Measurements from ENCODE around the gene NOTCH1. TPM values are rescaled to one million over a fixed set of nuclear protein-coding genes. Genes with fewer than 3 reads are reported as not detected.

The NOTCH1 gene
- total and polyA plus RNA-seq, 2 of the 13 experiments (the other 11 are each of a cell fraction or from before 2014, with no cell fraction given) = 0.09 to 0.35 TPM

- H3K27me3 ChIP-seq (ENCODE audit: control insufficient read depth in 1 of 2, insufficient read depth in 2 of 2, low read length in 2 of 2) = peaks cover 13 to 50% of the 10 kb centered on the region in 2 experiments
- no TSS peak for BruUV-seq (replicated peaks)
- H3K9ac ChIP-seq (ENCODE audit: insufficient read depth, low read depth, low read length) = no peak overlapping the region
- H3K79me2 ChIP-seq (ENCODE audit: insufficient read depth, low read length) = no peaks in the 10 kb centered on the region
- H3K4me3 ChIP-seq (replicated peaks in 1 of 3; ENCODE audit: insufficient read depth in 1 of 3, low read depth in 2 of 3, low read length in 3 of 3) = no peak overlapping the region
- DNase-seq (ENCODE audit: low spot score) = no peak
- 25% methylated on average over 12 of the region's 19 CpGs for WGBS (ENCODE audit: low lambda C conversion rate)
- intact Hi-C loops (cut with micrococcal nuclease; ENCODE audit: unreplicated experiment) (no loop called here), in situ Hi-C loops (cut with HindIII; ENCODE audit: extremely low pct_ligation_motif_present, low pct_unique_long_range_greater_than_20kb) (loop anchor here (5.0 kb wide), 1 partner anchor 52 kb away; no protein-coding TSS in a partner anchor)
- no peak overlapping the region for H3K4me2 ChIP-seq (ENCODE audit: low read depth, low read length)
- CTCF ChIA-PET (ENCODE audit: low intra/inter-chr PET ratio, low total read pairs) = no interaction called here
- H2AFZ ChIP-seq (ENCODE audit: low read length) = no peak overlapping the region
- POLR2A ChIA-PET = interaction anchor here (1.2 kb wide), 1 partner anchor 9 kb away, joined by 3 read pairs; no protein-coding TSS in a partner anchor
- H3K9me3 ChIP-seq (ENCODE audit: low read length) = peaks cover 9% of the 10 kb centered on the region
- no peaks in the 10 kb centered on the region for H3K36me3 ChIP-seq (replicated peaks in 1 of 2; ENCODE audit: control insufficient read depth in 1 of 2, insufficient read depth in 2 of 2, low read length in 2 of 2)
- peak; percentile 25 for ATAC-seq
- TF ChIP-seq ZNF574 (CRISPR knock-in tag; IDR thresholded peaks at IDR 0.05) (no peak), CSRNP1 (CRISPR knock-in tag; IDR thresholded peaks at IDR 0.05) (no peak), RARG (CRISPR knock-in tag; IDR thresholded peaks at IDR 0.05; ENCODE audit: low read depth) (no peak), TOE1 (CRISPR knock-in tag; IDR thresholded peaks at IDR 0.05) (no peak), NPAS2 (CRISPR knock-in tag; IDR thresholded peaks at IDR 0.05; ENCODE audit: borderline replicate concordance) (no peak), RFXAP (CRISPR knock-in tag; IDR thresholded peaks at IDR 0.05; ENCODE audit: borderline replicate concordance) (no peak), DPF2 (CRISPR knock-in tag; IDR thresholded peaks at IDR 0.05; ENCODE audit: borderline replicate concordance, low read depth) (no peak), IKZF4 (CRISPR knock-in tag; IDR thresholded peaks at IDR 0.05; ENCODE audit: borderline replicate concordance, low read depth, not compliant biosample characterization) (no peak), SP5 (CRISPR knock-in tag; IDR thresholded peaks at IDR 0.05; ENCODE audit: borderline replicate concordance, low read depth) (no peak), TP53 (CRISPR knock-in tag; conservative IDR thresholded peaks at IDR 0.05) (no peak), JDP2 (CRISPR knock-in tag; IDR thresholded peaks at IDR 0.05; ENCODE audit: borderline replicate concordance) (no peak), THAP7 (CRISPR knock-in tag; IDR thresholded peaks at IDR 0.05) (no peak), RXRB (CRISPR knock-in tag; IDR thresholded peaks at IDR 0.05; ENCODE audit: borderline replicate concordance) (no peak), TFDP2 (CRISPR knock-in tag; IDR thresholded peaks at IDR 0.05) (no peak), ZSCAN30 (CRISPR knock-in tag; IDR thresholded peaks at IDR 0.05) (no peak), MAFG (CRISPR knock-in tag; IDR thresholded peaks at IDR 0.05) (no peak), RAD51 (IDR thresholded peaks at IDR 0.05; ENCODE audit: borderline replicate concordance) (no peak), E2F2 (CRISPR knock-in tag; IDR thresholded peaks at IDR 0.05; ENCODE audit: borderline replicate concordance) (no peak)
- no peaks in the 10 kb centered on the region for H4K20me1 ChIP-seq (ENCODE audit: insufficient read depth, low read length)
- H3K27ac ChIP-seq (ENCODE audit: extremely low read length, insufficient read depth, low read length) = no peak overlapping the region
- no peak for FAIRE-seq
- peaks cover 22% of the 10 kb centered on the region for H3K4me1 ChIP-seq (ENCODE audit: insufficient read depth, low read length)
Observed at GRCh38 chr9:136554870-136555269, 9.0 kb upstream of the NOTCH1 start.
